Parathyroid adenoma (tissue), 2 donors: Measurements from ENCODE around the gene ZNF479.
"Not testable (repeated sequence)": the region's sequence is repeated elsewhere in the genome, so short reads cannot be mapped to it uniquely, and the experiment has no call there.

Experiments used
- H2AFZ ChIP-seq: fragments of 300-600 bp; sonication (generic); one replicate; pipeline ENCODE4 v1.7.0; 2017; ENCODE audit warnings: antibody characterized with exemption, mild to moderate bottlenecking
- H3K27ac ChIP-seq: fragments of 300-600 bp; sonication (generic); one replicate; pipeline ENCODE4 v1.7.0; 2017
- H3K27me3 ChIP-seq: fragments of 300-600 bp; sonication (generic); one replicate; pipeline ENCODE4 v1.7.0; 2017; ENCODE audit warnings: low read length; ENCODE audit not compliant: control insufficient read depth, insufficient read depth
- H3K36me3 ChIP-seq: fragments of 300-600 bp; sonication (generic); one replicate; pipeline ENCODE4 v1.7.0; 2017; ENCODE audit warnings: low read length; ENCODE audit not compliant: control insufficient read depth, insufficient read depth
- H3K4me1 ChIP-seq: fragments of 300-600 bp; sonication (generic); one replicate; pipeline ENCODE4 v1.7.0; 2017; ENCODE audit warnings: control low read depth
- H3K4me2 ChIP-seq: fragments of 300-600 bp; sonication (generic); one replicate; pipeline ENCODE4 v1.7.0; 2017; ENCODE audit warnings: low read length
- H3K4me3 ChIP-seq: fragments of 300-600 bp; sonication (generic); one replicate; pipeline ENCODE4 v1.7.0; 2017; ENCODE audit warnings: low read depth, low read length
- H3K79me2 ChIP-seq: fragments of 300-600 bp; sonication (generic); one replicate; pipeline ENCODE4 v1.7.0; 2017; ENCODE audit warnings: control low read depth
- H3K9ac ChIP-seq: fragments of 300-600 bp; sonication (generic); one replicate; pipeline ENCODE4 v1.7.0; 2017; ENCODE audit warnings: mild to moderate bottlenecking
- H3K9me3 ChIP-seq: fragments of 300-600 bp; sonication (generic); one replicate; pipeline ENCODE4 v1.7.0; 2017; ENCODE audit warnings: low read length; ENCODE audit not compliant: control insufficient read depth
- CTCF ChIP-seq: fragments of 300-600 bp; sonication (generic); IDR thresholded peaks from one replicate; pipeline ENCODE4 v1.7.0; 2017; ENCODE audit warnings: antibody characterized with exemption, mild to moderate bottlenecking
- donor health status: primary hyperparathyroidism.

The ZNF479 gene

GRCh38 chr7:57132336-57132735, at the start of gene ZNF479:
Gene ZNF479, minus strand, starts transcription at chr7:57132436. Its CDS starts 112 bp downstream, at chr7:57132324.
- H3K9me3 ChIP-seq, H2AFZ ChIP-seq, H3K9ac ChIP-seq, H3K27ac ChIP-seq, H3K79me2 ChIP-seq, H3K36me3 ChIP-seq, H3K4me3 ChIP-seq, H3K27me3 ChIP-seq, H3K4me1 ChIP-seq, H3K4me2 ChIP-seq: not testable (repeated sequence)

- H3K4me2 ChIP-seq = no peak overlapping the region
- H3K27ac ChIP-seq = no peak overlapping the region
- H3K79me2 ChIP-seq = no peaks in the 10 kb centered on the region
- TF ChIP-seq CTCF = no peak
- H3K9ac ChIP-seq = no peak overlapping the region
- no peak overlapping the region for H3K4me3 ChIP-seq
- H3K9me3 ChIP-seq = no peaks in the 10 kb centered on the region
- no peaks in the 10 kb centered on the region for H3K36me3 ChIP-seq
- H2AFZ ChIP-seq = no peak overlapping the region
- H3K27me3 ChIP-seq = no peaks in the 10 kb centered on the region
- H3K4me1 ChIP-seq = no peaks in the 10 kb centered on the region
Observed at GRCh38 chr7:57182031-57182430, 49.8 kb upstream of the ZNF479 start.

DNA sequence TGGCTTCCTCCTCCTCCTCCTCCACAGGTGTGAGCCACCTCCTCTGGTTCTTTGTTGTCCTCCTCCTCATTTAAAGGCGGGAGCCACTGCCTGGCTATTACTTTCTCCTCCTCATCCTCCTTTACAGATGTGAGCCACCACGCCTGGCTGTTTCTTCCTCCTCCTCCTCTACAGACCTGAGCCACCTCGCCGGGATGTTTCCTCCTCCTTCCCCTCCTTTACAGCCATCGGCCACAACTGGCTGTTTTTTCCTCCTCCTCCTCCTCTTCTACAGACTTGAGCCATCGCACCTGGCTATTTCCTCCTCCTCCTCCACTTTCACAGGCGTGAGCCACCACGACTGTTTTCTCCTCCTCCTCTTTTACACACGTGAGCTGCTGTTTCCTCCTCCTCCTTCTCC, 49.0 kb upstream of the ZNF479 start:
- no peak overlapping the region for H2AFZ ChIP-seq
- no peak overlapping the region for H3K9ac ChIP-seq
- H3K27ac ChIP-seq = no peak overlapping the region
- H3K79me2 ChIP-seq = no peaks in the 10 kb centered on the region
- no peaks in the 10 kb centered on the region for H3K9me3 ChIP-seq
- no peak overlapping the region for H3K4me3 ChIP-seq
- H3K36me3 ChIP-seq = no peaks in the 10 kb centered on the region
- TF ChIP-seq CTCF = no peak
- H3K4me2 ChIP-seq = no peak overlapping the region
- no peaks in the 10 kb centered on the region for H3K27me3 ChIP-seq
- no peaks in the 10 kb centered on the region for H3K4me1 ChIP-seq

GRCh38 chr7:57179776-57180415, 47.7 kb upstream of the ZNF479 start:
- Histone ChIP-seq H3K27ac (no peak overlapping the region), H3K27me3 (no peaks in the 10 kb centered on the region), H3K4me2 (no peak overlapping the region), H3K4me1 (no peaks in the 10 kb centered on the region), H3K4me3 (no peak overlapping the region), H2AFZ (no peak overlapping the region), H3K9me3 (no peaks in the 10 kb centered on the region), H3K9ac (no peak overlapping the region), H3K79me2 (no peaks in the 10 kb centered on the region), H3K36me3 (no peaks in the 10 kb centered on the region)
- TF ChIP-seq CTCF = no peak

DNA sequence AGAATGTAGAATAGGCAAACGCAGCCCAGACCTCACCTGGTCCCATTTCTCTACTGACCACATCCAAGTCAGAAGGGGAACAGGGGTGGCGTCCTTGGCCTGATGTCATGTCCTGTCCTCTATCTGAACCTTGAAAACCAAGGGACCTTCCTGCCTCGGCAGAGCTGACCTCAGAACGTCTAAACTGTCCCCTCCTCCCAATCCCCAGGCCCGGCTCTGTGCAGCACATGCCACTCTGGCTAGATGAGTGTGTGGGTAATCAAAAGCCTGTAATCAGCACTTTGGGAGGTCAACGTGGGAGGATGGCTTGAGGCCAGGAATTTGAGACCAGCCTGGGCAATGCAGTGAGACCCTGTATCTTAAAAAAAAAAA, 46.5 kb upstream of the ZNF479 start:
- Histone ChIP-seq H3K36me3 (no peaks in the 10 kb centered on the region), H3K9me3 (no peaks in the 10 kb centered on the region), H3K4me2 (no peak overlapping the region), H3K9ac (no peak overlapping the region), H3K27ac (no peak overlapping the region), H3K79me2 (no peaks in the 10 kb centered on the region), H2AFZ (no peak overlapping the region), H3K27me3 (no peaks in the 10 kb centered on the region), H3K4me1 (no peaks in the 10 kb centered on the region), H3K4me3 (no peak overlapping the region)
- no peak for TF ChIP-seq CTCF
